Measurements from ENCODE around the gene CCDC88C. TPM values are rescaled to one million over a fixed set of nuclear protein-coding genes. Genes with fewer than 3 reads are reported as not detected.
A peak's percentile ranks its signal among the peaks of the same experiment; 100 is the strongest.

The CCDC88C gene
- total RNA-seq, 4 donors from 2014 or later: 3.2 to 32.7 (median 11.0) TPM

- H3K36me3 ChIP-seq: no peaks in the 10 kb centered on the region
- intact Hi-C loops (cut with DNase I; ENCODE audit: low total_unique reads): loop anchor here (5.0 to 10.0 kb wide), 2 partner anchors 106 to 378 kb away; no protein-coding TSS in a partner anchor
- H3K27me3 ChIP-seq: no peaks in the 10 kb centered on the region
- no peaks in the 10 kb centered on the region for H3K9me3 ChIP-seq
- H3K27ac ChIP-seq: peak overlapping the region; percentile 71 to 83
- H3K4me1 ChIP-seq: peaks cover 0 to 5% of the 10 kb centered on the region in 2 donors
- TF ChIP-seq POLR2A (IDR thresholded peaks at IDR 0.05) (no peak), CTCF (IDR thresholded peaks at IDR 0.05) (no peak)
- H3K4me3 ChIP-seq: no peak overlapping the region
- no peak for DNase-seq
Measured at GRCh38 chr14:91282954-91283645, 134.5 kb downstream of the CCDC88C start.

- Histone ChIP-seq H3K4me1 (peaks cover 0 to 5% of the 10 kb centered on the region in 2 donors), H3K27me3 (no peaks in the 10 kb centered on the region), H3K36me3 (no peaks in the 10 kb centered on the region), H3K27ac (no peak overlapping the region), H3K4me3 (no peak overlapping the region), H3K9me3 (no peaks in the 10 kb centered on the region)
- intact Hi-C loops (cut with DNase I; ENCODE audit: low total_unique reads): loop anchor here (5.0 to 10.0 kb wide), 2 partner anchors 104 to 377 kb away; no protein-coding TSS in a partner anchor
- TF ChIP-seq POLR2A (IDR thresholded peaks at IDR 0.05) (no peak), CTCF (IDR thresholded peaks at IDR 0.05) (no peak)
- no peak for DNase-seq
Measured at GRCh38 chr14:91281346-91281745, 136.3 kb downstream of the CCDC88C start.

- no peaks in the 10 kb centered on the region for H3K27me3 ChIP-seq
- no peaks in the 10 kb centered on the region for H3K9me3 ChIP-seq
- H3K4me3 ChIP-seq: no peak overlapping the region
- DNase-seq: no peak
- no peaks in the 10 kb centered on the region for H3K36me3 ChIP-seq
- TF ChIP-seq POLR2A (IDR thresholded peaks at IDR 0.05) (no peak), CTCF (IDR thresholded peaks at IDR 0.05) (no peak)
- H3K4me1 ChIP-seq: peaks cover 0 to under 1% of the 10 kb centered on the region in 2 donors
- intact Hi-C loops (cut with DNase I; ENCODE audit: low total_unique reads): loop anchor here (5.0 to 10.0 kb wide), 2 partner anchors 103 to 375 kb away; no protein-coding TSS in a partner anchor
- H3K27ac ChIP-seq: no peak overlapping the region
Measured at GRCh38 chr14:91280129-91280528, 137.5 kb downstream of the CCDC88C start.

GRCh38 chr14:91279354-91279753, 138.3 kb downstream of the CCDC88C start:
- TF ChIP-seq CTCF (IDR thresholded peaks at IDR 0.05) (no peak), POLR2A (IDR thresholded peaks at IDR 0.05) (no peak)
- H3K4me3 ChIP-seq: no peak overlapping the region
- H3K4me1 ChIP-seq: no peaks in the 10 kb centered on the region

GRCh38 chr14:91278383-91278715, 139.3 kb downstream of the CCDC88C start:
- intact Hi-C loops (cut with DNase I; ENCODE audit: low total_unique reads): no loop called here
- DNase-seq: no peak
- Histone ChIP-seq H3K27me3 (no peaks in the 10 kb centered on the region), H3K4me3 (no peak overlapping the region), H3K9me3 (no peaks in the 10 kb centered on the region), H3K27ac (no peak overlapping the region), H3K36me3 (no peaks in the 10 kb centered on the region), H3K4me1 (no peaks in the 10 kb centered on the region)
- TF ChIP-seq CTCF (IDR thresholded peaks at IDR 0.05) (no peak), POLR2A (IDR thresholded peaks at IDR 0.05) (no peak)

More at GRCh38 chr14:91279354-91279753, 138.3 kb downstream of the CCDC88C start:
- no peak for DNase-seq
- H3K36me3 ChIP-seq: no peaks in the 10 kb centered on the region
- no peaks in the 10 kb centered on the region for H3K9me3 ChIP-seq
- no peak overlapping the region for H3K27ac ChIP-seq
- H3K27me3 ChIP-seq: no peaks in the 10 kb centered on the region
- intact Hi-C loops (cut with DNase I; ENCODE audit: low total_unique reads): no loop called here
